Esophagus (tissue), 2 donors: ENCODE measurements around the gene RBMS1. TPM values are rescaled to one million over a fixed set of nuclear protein-coding genes. Genes with fewer than 3 reads are reported as not detected.
A peak's percentile ranks its signal among the peaks of the same experiment; 100 is the strongest.

ENCODE experiments used
- H3K27ac ChIP-seq, 2 donors: one replicate each; pipeline ENCODE4 v1.5.1; 2013; ENCODE audit warnings: low read depth in 2 of 2, mild to moderate bottlenecking in 2 of 2, inconsistent platforms in 1 of 2, low read length in 1 of 2, moderate library complexity in 1 of 2
- H3K27me3 ChIP-seq, 2 donors: one replicate each; pipeline ENCODE4 v1.6.1; 2013; ENCODE audit warnings: low read length in 2 of 2, control low read depth in 1 of 2, mild to moderate bottlenecking in 1 of 2; ENCODE audit not compliant: insufficient read depth in 2 of 2, control insufficient read depth in 1 of 2
- H3K36me3 ChIP-seq, 2 donors: one replicate each; pipeline ENCODE4 v1.6.1; 2013; ENCODE audit warnings: low read length in 1 of 2; ENCODE audit not compliant: control insufficient read depth in 2 of 2, insufficient read depth in 2 of 2
- H3K4me1 ChIP-seq, 2 donors: one replicate each; pipeline ENCODE4 v1.6.1; 2013; ENCODE audit warnings: low read length in 1 of 2; ENCODE audit not compliant: control insufficient read depth in 2 of 2, insufficient read depth in 2 of 2
- H3K4me3 ChIP-seq, 2 donors: one replicate each; pipeline ENCODE4 v1.5.1; 2013; ENCODE audit warnings: low read length in 2 of 2, mild to moderate bottlenecking in 2 of 2, low read depth in 1 of 2, moderate library complexity in 1 of 2
- H3K9me3 ChIP-seq, 2 donors: one replicate each; pipeline ENCODE4 v1.6.1; 2013; ENCODE audit warnings: mild to moderate bottlenecking in 2 of 2, low read depth in 1 of 2, low read length in 1 of 2, moderate library complexity in 1 of 2; ENCODE audit not compliant: control insufficient read depth in 2 of 2, insufficient read depth in 1 of 2
- WGBS, 2 donors: extraction: QIAGEN DNeasy Blood & Tissue Kit; methylation state at CpG; one replicate each; pipeline ENCODE4 v1.1.7; 2013; 5-methylcytosine and 5-hydroxymethylcytosine counted together
- polyA plus RNA-seq, 2 donors: library from polyadenylated mRNA; stranded (reverse); fragments of 200-250 nt; gene quantifications; one replicate each; pipeline ENCODE4 v1.2.3, GENCODE V29; 2013
- donor health status: healthy with polysubstance abuse.
- donor health status: Bipolar disorder and iron deficiency.

Gene RBMS1
- polyA plus RNA-seq, 2 donors: 18.1 to 23.6 TPM

- Histone ChIP-seq H3K9me3 (no peaks in the 10 kb centered on the region), H3K4me1 (no peaks in the 10 kb centered on the region), H3K27ac (no peak overlapping the region), H3K36me3 (no peaks in the 10 kb centered on the region), H3K27me3 (peaks cover 0 to 3% of the 10 kb centered on the region in 2 donors), H3K4me3 (no peak overlapping the region)
- WGBS, 2 donors: 84 to 94% methylated on average over 9 of the region's 9 CpGs
Measured at GRCh38 chr2:160506371-160507045, 12.9 kb upstream of the RBMS1 start.

GRCh38 chr2:160505256-160505655, 11.6 kb upstream of the RBMS1 start:
- WGBS, 2 donors: 65% methylated on average over 5 of the region's 5 CpGs
- peaks cover 0 to 3% of the 10 kb centered on the region in 2 donors for H3K27me3 ChIP-seq
- no peaks in the 10 kb centered on the region for H3K4me1 ChIP-seq
- no peaks in the 10 kb centered on the region for H3K9me3 ChIP-seq
- no peak overlapping the region for H3K4me3 ChIP-seq
- H3K27ac ChIP-seq: no peak overlapping the region
- no peaks in the 10 kb centered on the region for H3K36me3 ChIP-seq

GRCh38 chr2:160502478-160502877, 8.9 kb upstream of the RBMS1 start:
- Histone ChIP-seq H3K36me3 (no peaks in the 10 kb centered on the region), H3K9me3 (no peaks in the 10 kb centered on the region), H3K4me1 (no peaks in the 10 kb centered on the region), H3K27ac (no peak overlapping the region), H3K4me3 (no peak overlapping the region), H3K27me3 (no peaks in the 10 kb centered on the region)
- WGBS, 2 donors: 86 to 88% methylated on average over 5 of the region's 5 CpGs

GRCh38 chr2:160501370-160501769, 7.8 kb upstream of the RBMS1 start:
- no peak overlapping the region for H3K27ac ChIP-seq
- 92 to 95% methylated on average over 1 of the region's 1 CpG for WGBS, 2 donors
- H3K4me1 ChIP-seq: no peaks in the 10 kb centered on the region
- no peaks in the 10 kb centered on the region for H3K27me3 ChIP-seq
- H3K4me3 ChIP-seq: no peak overlapping the region
- H3K9me3 ChIP-seq: no peaks in the 10 kb centered on the region
- no peaks in the 10 kb centered on the region for H3K36me3 ChIP-seq

GRCh38 chr2:160499865-160500264, 6.3 kb upstream of the RBMS1 start:
- Histone ChIP-seq H3K4me3 (no peak overlapping the region), H3K36me3 (no peaks in the 10 kb centered on the region), H3K4me1 (no peaks in the 10 kb centered on the region), H3K9me3 (no peaks in the 10 kb centered on the region), H3K27ac (no peak overlapping the region), H3K27me3 (no peaks in the 10 kb centered on the region)
- 46 to 64% methylated on average over 1 of the region's 1 CpG for WGBS, 2 donors

GRCh38 chr2:160498137-160498536, 4.5 kb upstream of the RBMS1 start:
- H3K27ac ChIP-seq: no peak overlapping the region
- H3K9me3 ChIP-seq: no peaks in the 10 kb centered on the region
- 73 to 80% methylated on average over 5 of the region's 5 CpGs for WGBS, 2 donors
- H3K4me3 ChIP-seq: no peak overlapping the region
- no peaks in the 10 kb centered on the region for H3K36me3 ChIP-seq
- H3K4me1 ChIP-seq: no peaks in the 10 kb centered on the region
- no peaks in the 10 kb centered on the region for H3K27me3 ChIP-seq

GRCh38 chr2:160494201-160494644, 616 bp upstream of the RBMS1 start:
- H3K4me3 ChIP-seq: peak overlapping the region; percentile 7 to 86
- no peaks in the 10 kb centered on the region for H3K4me1 ChIP-seq
- H3K9me3 ChIP-seq: no peaks in the 10 kb centered on the region
- no peaks in the 10 kb centered on the region for H3K27me3 ChIP-seq
- H3K27ac ChIP-seq: peak overlapping the region; percentile 51 to 95
- 10 to 11% methylated on average over 8 of the region's 8 CpGs for WGBS, 2 donors
- H3K36me3 ChIP-seq: no peaks in the 10 kb centered on the region

GRCh38 chr2:160492401-160493226, 993 bp downstream of the RBMS1 start:
- 1 to 3% methylated on average over 49 to 66 of the region's 66 CpGs for WGBS, 2 donors
- H3K27ac ChIP-seq: peak overlapping the region; percentile 94 to 95
- H3K36me3 ChIP-seq: no peaks in the 10 kb centered on the region
- peak overlapping the region; percentile 86 to 97 for H3K4me3 ChIP-seq
- no peaks in the 10 kb centered on the region for H3K27me3 ChIP-seq
- no peaks in the 10 kb centered on the region for H3K9me3 ChIP-seq
- H3K4me1 ChIP-seq: no peaks in the 10 kb centered on the region

GRCh38 chr2:160491911-160492371, 1.7 kb downstream of the RBMS1 start:
- Histone ChIP-seq H3K27me3 (no peaks in the 10 kb centered on the region), H3K9me3 (no peaks in the 10 kb centered on the region), H3K36me3 (no peaks in the 10 kb centered on the region), H3K27ac (peak overlapping the region; percentile 94 to 95), H3K4me3 (peak overlapping the region; percentile 27 to 86), H3K4me1 (no peaks in the 10 kb centered on the region)
- 13 to 16% methylated on average over 10 of the region's 10 CpGs for WGBS, 2 donors
